HL-60 (cell line): ENCODE data around the gene B3GNT8.

Source experiments
- GABPA ChIP-seq: IDR thresholded peaks from 2 replicates; pipeline ENCODE4 v1.6.1; 2012; ENCODE audit warnings: low read depth
- POLR2AphosphoS5 ChIP-seq: IDR thresholded peaks from 2 replicates; pipeline ENCODE4 v1.6.1; 2012; ENCODE audit warnings: low read depth
- TF ChIP-seq, protein P1 (sequence below): IDR thresholded peaks from one replicate; pipeline ENCODE4 v1.5.1; 2011; ENCODE audit warnings: low read length, control low read depth, inconsistent platforms; ENCODE audit not compliant: insufficient read depth

- TF ChIP-seq GABPA (no peak), POLR2AphosphoS5 (no peak)
- TF ChIP-seq, protein P1, sequence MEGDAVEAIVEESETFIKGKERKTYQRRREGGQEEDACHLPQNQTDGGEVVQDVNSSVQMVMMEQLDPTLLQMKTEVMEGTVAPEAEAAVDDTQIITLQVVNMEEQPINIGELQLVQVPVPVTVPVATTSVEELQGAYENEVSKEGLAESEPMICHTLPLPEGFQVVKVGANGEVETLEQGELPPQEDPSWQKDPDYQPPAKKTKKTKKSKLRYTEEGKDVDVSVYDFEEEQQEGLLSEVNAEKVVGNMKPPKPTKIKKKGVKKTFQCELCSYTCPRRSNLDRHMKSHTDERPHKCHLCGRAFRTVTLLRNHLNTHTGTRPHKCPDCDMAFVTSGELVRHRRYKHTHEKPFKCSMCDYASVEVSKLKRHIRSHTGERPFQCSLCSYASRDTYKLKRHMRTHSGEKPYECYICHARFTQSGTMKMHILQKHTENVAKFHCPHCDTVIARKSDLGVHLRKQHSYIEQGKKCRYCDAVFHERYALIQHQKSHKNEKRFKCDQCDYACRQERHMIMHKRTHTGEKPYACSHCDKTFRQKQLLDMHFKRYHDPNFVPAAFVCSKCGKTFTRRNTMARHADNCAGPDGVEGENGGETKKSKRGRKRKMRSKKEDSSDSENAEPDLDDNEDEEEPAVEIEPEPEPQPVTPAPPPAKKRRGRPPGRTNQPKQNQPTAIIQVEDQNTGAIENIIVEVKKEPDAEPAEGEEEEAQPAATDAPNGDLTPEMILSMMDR: no peak
These were observed 16.7 kb downstream of the B3GNT8 start for GRCh38 chr19:41410336-41411054.
